Measurements from ENCODE around the gene DCAF11. TPM values are rescaled to one million over a fixed set of nuclear protein-coding genes. Genes with fewer than 3 reads are reported as not detected.

The DCAF11 gene
- total RNA-seq, 4 donors from 2014 or later: 50.1 to 76.0 (median 54.4) TPM

DNA sequence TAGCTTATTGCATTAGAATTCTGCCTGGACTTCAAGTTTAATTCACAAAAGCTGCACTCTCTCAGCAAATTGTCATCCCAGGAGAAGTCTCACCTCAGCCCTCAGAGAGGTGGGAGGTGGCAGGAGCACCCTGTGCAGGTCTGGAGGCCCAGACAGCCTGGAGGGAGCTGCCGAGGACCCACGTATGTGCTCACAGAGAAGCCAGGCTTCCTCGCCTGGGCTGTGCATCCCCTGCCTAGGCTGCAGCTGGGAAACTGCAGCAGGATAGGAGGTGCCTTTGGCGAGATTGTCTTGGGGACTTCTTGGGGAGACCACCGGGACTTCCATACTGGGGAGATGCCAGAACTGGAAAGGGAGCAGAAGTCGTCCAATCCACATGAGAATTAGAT, 34.4 kb upstream of the DCAF11 start:
- TF ChIP-seq, protein P1, sequence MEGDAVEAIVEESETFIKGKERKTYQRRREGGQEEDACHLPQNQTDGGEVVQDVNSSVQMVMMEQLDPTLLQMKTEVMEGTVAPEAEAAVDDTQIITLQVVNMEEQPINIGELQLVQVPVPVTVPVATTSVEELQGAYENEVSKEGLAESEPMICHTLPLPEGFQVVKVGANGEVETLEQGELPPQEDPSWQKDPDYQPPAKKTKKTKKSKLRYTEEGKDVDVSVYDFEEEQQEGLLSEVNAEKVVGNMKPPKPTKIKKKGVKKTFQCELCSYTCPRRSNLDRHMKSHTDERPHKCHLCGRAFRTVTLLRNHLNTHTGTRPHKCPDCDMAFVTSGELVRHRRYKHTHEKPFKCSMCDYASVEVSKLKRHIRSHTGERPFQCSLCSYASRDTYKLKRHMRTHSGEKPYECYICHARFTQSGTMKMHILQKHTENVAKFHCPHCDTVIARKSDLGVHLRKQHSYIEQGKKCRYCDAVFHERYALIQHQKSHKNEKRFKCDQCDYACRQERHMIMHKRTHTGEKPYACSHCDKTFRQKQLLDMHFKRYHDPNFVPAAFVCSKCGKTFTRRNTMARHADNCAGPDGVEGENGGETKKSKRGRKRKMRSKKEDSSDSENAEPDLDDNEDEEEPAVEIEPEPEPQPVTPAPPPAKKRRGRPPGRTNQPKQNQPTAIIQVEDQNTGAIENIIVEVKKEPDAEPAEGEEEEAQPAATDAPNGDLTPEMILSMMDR (IDR thresholded peaks at IDR 0.05): no peak
- no peak for ATAC-seq (ENCODE audit: low FRiP score)
- DNase-seq (ENCODE audit: low spot score): no peak

GRCh38 chr14:24080888-24081738, 33.5 kb upstream of the DCAF11 start:
- DNase-seq (ENCODE audit: low spot score) (no peak), ATAC-seq (ENCODE audit: low FRiP score) (peak; percentile 86)
- TF ChIP-seq, protein P1 (IDR thresholded peaks at IDR 0.05): no peak

DNA sequence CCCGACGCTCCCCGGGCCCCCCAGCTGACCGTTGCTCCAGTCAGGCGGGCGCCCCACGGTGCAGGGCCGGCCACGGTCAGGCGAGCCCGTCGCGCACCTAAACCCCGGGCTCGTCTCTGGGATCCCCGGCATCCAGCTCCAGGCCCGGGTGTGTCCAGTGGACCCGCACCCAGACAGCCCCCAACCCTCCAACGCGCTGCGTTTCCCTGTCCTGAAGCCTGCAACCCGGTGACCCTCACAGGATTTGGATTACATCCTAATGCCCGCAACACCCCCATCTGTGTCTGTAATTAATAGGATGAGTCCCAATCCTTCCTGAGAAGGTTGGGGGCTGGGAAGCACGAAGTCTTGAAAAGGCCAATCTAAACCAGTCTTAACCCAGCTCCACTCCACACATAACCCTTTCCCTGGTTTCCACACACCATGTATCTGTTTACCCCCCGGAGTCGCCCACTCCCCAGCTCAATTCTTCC, 32.8 kb upstream of the DCAF11 start:
- DNase-seq (ENCODE audit: low spot score) (no peak), ATAC-seq (ENCODE audit: low FRiP score) (no peak)
- TF ChIP-seq, protein P1 (IDR thresholded peaks at IDR 0.05): no peak

DNA sequence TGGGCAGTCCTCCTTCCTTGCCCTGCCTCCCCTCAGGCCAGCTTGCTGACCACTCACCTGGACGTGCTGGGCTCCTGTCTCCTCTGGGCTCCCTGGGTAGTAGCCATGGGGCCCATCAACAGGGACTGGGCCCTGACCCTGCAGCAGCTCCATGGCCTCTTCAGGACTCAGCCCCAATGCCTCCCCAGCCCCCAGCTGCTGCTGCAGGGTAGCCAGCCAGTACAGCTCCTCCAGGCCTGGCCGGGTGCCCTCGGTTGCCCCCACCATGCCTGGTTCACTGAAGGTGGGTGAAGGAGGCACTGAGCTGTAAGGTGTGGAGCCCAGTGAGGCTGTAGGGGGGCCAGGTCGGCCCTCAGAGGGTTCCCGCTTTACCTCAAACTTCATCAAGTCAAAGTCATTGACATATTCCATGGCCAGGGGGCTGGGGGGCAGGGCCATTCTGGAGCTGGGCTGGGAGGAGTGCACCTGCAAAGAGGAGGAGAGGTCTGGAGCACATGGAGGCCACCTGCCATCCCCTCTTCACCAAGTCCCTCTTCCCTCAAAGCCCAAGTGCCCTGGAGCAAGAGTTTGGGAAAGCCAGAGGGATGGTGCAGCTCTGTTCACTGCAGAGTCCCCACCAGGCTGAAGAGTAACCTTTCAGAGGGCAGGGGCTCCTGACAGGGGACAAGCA, 32.0 kb upstream of the DCAF11 start:
- ATAC-seq (ENCODE audit: low FRiP score) (no peak), DNase-seq (ENCODE audit: low spot score) (no peak)
- TF ChIP-seq, protein P1 (IDR thresholded peaks at IDR 0.05): no peak

DNA sequence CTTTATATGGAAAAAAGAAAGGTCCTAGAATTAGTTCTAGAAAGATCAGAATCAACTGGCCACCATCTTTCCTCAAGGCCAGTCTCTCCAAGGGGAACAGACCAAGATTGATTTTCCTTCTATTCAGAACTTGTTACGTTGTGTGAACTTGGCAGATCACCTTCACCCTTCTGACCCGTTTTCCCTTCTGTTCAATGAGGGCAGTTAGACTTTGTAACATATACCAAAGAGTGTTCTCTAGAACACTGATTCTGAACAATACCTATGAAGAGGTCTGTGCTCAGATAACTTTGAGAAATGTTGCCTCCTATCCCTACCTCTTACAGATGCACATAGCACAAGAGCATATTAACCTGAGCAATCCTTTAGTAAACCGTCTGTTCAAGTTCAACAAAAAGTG, 31.1 kb upstream of the DCAF11 start:
- TF ChIP-seq, protein P1 (IDR thresholded peaks at IDR 0.05): no peak
- DNase-seq (ENCODE audit: low spot score) (no peak), ATAC-seq (ENCODE audit: low FRiP score) (no peak)

- ATAC-seq (ENCODE audit: low FRiP score) (no peak), DNase-seq (ENCODE audit: low spot score) (no peak)
- TF ChIP-seq, protein P1 (IDR thresholded peaks at IDR 0.05): no peak
Measured at GRCh38 chr14:24084440-24084839, 30.1 kb upstream of the DCAF11 start.

Measured in omental fat pad (tissue), 4 donors.